ENCODE data around the gene CFC1.
"Not testable (repeated sequence)": the region's sequence is repeated elsewhere in the genome, so short reads cannot be mapped to it uniquely, and the experiment has no call there.

DNA sequence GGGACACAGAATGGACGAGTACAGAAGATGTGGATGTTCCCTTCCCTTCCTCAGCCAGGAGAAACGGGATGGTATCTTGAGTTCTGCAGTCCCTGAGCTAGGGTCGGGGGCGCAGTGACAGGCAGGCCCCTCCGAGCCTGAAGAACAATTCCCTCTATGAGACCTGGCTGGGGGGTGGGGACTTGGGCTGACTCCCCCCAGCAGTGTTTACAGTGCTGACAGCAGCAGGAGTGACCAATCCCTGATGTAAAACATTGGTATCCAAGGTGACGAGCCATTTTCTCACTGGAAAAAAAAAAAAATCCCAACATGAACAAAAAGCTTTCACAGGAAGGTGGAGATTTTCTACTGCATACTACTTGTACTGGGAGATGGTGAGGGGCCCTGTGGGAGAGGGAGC lies at the start of gene CFC1:
- TF ChIP-seq, protein P1, sequence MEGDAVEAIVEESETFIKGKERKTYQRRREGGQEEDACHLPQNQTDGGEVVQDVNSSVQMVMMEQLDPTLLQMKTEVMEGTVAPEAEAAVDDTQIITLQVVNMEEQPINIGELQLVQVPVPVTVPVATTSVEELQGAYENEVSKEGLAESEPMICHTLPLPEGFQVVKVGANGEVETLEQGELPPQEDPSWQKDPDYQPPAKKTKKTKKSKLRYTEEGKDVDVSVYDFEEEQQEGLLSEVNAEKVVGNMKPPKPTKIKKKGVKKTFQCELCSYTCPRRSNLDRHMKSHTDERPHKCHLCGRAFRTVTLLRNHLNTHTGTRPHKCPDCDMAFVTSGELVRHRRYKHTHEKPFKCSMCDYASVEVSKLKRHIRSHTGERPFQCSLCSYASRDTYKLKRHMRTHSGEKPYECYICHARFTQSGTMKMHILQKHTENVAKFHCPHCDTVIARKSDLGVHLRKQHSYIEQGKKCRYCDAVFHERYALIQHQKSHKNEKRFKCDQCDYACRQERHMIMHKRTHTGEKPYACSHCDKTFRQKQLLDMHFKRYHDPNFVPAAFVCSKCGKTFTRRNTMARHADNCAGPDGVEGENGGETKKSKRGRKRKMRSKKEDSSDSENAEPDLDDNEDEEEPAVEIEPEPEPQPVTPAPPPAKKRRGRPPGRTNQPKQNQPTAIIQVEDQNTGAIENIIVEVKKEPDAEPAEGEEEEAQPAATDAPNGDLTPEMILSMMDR (IDR thresholded peaks at IDR 0.05; ENCODE audit: low read depth, low read length, missing input control) = not testable (repeated sequence)
- TF ChIP-seq SP1 (IDR thresholded peaks at IDR 0.05); RAD21 (IDR thresholded peaks at IDR 0.05); NR2F2 (IDR thresholded peaks at IDR 0.05); EGR1 (IDR thresholded peaks at IDR 0.05; ENCODE audit: low read depth in 2 of 2): not testable (repeated sequence)
- TF ChIP-seq, protein P2, sequence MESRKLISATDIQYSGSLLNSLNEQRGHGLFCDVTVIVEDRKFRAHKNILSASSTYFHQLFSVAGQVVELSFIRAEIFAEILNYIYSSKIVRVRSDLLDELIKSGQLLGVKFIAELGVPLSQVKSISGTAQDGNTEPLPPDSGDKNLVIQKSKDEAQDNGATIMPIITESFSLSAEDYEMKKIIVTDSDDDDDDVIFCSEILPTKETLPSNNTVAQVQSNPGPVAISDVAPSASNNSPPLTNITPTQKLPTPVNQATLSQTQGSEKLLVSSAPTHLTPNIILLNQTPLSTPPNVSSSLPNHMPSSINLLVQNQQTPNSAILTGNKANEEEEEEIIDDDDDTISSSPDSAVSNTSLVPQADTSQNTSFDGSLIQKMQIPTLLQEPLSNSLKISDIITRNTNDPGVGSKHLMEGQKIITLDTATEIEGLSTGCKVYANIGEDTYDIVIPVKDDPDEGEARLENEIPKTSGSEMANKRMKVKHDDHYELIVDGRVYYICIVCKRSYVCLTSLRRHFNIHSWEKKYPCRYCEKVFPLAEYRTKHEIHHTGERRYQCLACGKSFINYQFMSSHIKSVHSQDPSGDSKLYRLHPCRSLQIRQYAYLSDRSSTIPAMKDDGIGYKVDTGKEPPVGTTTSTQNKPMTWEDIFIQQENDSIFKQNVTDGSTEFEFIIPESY (IDR thresholded peaks at IDR 0.05) = not testable (repeated sequence)
- TF ChIP-seq, protein P3, sequence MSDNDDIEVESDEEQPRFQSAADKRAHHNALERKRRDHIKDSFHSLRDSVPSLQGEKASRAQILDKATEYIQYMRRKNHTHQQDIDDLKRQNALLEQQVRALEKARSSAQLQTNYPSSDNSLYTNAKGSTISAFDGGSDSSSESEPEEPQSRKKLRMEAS (IDR thresholded peaks at IDR 0.05) = not testable (repeated sequence)
